ENCODE results near the gene UBL7. TPM values are rescaled to one million over a fixed set of nuclear protein-coding genes. Genes with fewer than 3 reads are reported as not detected.

UBL7 gene
- total RNA-seq, 1 donor from 2014 or later = 22.1 TPM

DNA sequence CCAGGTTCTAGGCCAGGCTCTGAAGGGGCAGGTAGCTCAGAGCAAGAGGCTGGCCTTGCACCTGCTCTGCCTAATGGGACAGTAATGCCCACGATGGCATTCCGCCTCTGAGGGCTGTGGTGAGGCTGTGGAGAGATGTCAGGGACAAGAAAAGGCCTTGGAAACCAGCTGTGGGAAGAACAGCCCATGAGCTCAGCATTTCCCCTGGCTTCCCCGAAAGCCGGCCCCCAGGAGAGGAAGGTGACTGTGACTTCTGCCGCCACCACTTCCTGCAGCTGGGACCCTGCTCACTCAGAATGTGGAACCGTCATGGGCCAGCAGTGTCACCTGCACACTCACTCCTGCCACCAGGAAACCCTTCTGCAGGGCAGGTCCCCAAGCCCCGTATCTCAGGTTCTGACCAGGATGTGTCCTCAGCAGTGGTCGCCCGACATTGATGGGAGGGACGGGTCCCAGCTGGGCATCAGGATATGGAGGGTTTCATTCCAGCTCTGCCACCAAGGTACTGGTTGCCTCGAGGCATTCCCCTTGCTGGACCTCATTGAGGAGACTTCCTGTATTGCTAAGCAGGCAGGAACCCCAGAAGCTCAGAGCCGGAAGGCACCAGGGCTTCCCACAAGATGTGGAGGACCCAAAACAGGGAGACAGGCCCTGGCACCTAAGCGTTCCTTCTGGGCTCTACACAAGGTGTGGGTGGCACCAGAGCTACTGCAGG lies 57.9 kb downstream of the UBL7 start:
- Histone ChIP-seq H3K4me3 (ENCODE audit: low read depth, low read length) (no peak overlapping the region), H3K36me3 (ENCODE audit: control insufficient read depth, insufficient read depth, low read length) (no peaks in the 10 kb centered on the region), H3K27me3 (ENCODE audit: control insufficient read depth, insufficient read depth, low read length) (no peaks in the 10 kb centered on the region)
- no peak for FAIRE-seq
- TF ChIP-seq, protein P1, sequence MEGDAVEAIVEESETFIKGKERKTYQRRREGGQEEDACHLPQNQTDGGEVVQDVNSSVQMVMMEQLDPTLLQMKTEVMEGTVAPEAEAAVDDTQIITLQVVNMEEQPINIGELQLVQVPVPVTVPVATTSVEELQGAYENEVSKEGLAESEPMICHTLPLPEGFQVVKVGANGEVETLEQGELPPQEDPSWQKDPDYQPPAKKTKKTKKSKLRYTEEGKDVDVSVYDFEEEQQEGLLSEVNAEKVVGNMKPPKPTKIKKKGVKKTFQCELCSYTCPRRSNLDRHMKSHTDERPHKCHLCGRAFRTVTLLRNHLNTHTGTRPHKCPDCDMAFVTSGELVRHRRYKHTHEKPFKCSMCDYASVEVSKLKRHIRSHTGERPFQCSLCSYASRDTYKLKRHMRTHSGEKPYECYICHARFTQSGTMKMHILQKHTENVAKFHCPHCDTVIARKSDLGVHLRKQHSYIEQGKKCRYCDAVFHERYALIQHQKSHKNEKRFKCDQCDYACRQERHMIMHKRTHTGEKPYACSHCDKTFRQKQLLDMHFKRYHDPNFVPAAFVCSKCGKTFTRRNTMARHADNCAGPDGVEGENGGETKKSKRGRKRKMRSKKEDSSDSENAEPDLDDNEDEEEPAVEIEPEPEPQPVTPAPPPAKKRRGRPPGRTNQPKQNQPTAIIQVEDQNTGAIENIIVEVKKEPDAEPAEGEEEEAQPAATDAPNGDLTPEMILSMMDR (IDR thresholded peaks at IDR 0.05; ENCODE audit: insufficient read depth, low read length, severe bottlenecking) = no peak
- no peak for DNase-seq (ENCODE audit: low read depth)

DNA sequence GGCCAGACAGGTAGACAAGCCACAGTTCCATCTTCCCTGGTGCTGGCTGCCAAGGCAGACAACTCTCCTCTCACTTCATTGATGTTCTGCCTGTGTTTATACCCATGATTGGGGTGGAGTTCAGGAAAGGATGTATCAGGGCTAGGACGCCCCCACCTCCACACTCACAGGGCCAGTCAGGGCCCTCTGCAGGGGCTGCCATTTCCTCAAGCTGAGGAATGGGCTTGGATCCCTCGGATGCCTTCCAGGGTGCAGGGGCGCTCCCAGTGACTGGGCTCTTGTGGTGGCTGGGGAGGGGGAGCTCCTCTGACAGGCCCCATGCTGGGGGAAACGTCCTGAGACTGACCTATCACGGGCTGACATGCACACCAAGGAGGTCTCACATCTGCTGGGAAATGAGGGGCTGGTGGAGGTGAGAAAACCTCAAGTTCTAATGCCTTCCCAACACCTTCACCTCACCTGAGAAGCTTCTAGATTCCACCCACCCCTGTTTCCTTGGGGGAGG lies 58.6 kb downstream of the UBL7 start:
- no peak overlapping the region for H3K4me3 ChIP-seq (ENCODE audit: low read depth, low read length)
- TF ChIP-seq, protein P1 (IDR thresholded peaks at IDR 0.05; ENCODE audit: insufficient read depth, low read length, severe bottlenecking) = no peak
- FAIRE-seq (no peak), DNase-seq (ENCODE audit: low read depth) (no peak)
- no peaks in the 10 kb centered on the region for H3K36me3 ChIP-seq (ENCODE audit: control insufficient read depth, insufficient read depth, low read length)
- H3K27me3 ChIP-seq (ENCODE audit: control insufficient read depth, insufficient read depth, low read length) = no peaks in the 10 kb centered on the region

DNA sequence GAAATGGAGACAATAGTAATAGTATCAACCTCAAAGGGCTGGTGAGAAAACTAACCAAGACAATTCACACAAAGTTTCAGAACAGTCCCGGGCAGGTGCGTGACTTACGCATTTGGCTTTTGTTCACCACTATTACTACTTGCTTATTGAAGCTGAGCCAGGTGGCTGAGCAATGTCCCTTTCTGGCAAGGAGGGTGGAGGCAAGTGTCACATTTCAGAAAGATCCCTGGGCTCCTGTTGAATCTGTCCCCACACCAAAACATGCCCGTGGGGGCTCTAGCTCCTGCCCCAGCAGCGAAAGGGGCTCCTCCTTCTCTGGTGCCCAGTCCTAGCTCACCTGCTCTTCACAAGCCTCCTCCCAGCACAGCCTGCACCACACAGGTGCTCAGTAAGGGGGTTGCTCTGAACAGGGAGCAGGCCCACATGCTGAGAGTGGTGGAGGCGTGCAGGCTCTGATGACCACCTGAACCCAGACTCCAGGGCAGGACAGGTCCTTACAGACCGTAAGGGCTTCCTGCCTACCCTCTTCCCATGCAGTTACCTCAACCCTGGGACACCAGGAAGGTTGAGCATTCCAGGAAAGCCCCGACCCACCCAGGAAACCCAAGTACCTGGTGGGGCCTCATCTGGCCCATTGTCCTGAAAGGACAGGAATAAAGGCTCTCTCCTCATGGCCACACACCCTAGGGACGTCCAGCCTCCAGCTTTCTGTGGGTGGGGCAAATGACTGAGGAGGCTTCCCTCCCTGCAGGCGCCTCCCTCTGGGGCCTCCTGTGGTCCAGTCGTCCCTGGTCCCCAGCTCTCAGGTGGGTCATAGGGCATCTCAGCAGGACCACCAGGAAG lies 59.8 kb downstream of the UBL7 start:
- no peaks in the 10 kb centered on the region for H3K36me3 ChIP-seq (ENCODE audit: control insufficient read depth, insufficient read depth, low read length)
- DNase-seq (ENCODE audit: low read depth) (peak; percentile 74), FAIRE-seq (no peak)
- H3K27me3 ChIP-seq (ENCODE audit: control insufficient read depth, insufficient read depth, low read length) = no peaks in the 10 kb centered on the region
- TF ChIP-seq, protein P1 (IDR thresholded peaks at IDR 0.05; ENCODE audit: insufficient read depth, low read length, severe bottlenecking) = no peak
- H3K4me3 ChIP-seq (ENCODE audit: low read depth, low read length) = no peak overlapping the region

DNA sequence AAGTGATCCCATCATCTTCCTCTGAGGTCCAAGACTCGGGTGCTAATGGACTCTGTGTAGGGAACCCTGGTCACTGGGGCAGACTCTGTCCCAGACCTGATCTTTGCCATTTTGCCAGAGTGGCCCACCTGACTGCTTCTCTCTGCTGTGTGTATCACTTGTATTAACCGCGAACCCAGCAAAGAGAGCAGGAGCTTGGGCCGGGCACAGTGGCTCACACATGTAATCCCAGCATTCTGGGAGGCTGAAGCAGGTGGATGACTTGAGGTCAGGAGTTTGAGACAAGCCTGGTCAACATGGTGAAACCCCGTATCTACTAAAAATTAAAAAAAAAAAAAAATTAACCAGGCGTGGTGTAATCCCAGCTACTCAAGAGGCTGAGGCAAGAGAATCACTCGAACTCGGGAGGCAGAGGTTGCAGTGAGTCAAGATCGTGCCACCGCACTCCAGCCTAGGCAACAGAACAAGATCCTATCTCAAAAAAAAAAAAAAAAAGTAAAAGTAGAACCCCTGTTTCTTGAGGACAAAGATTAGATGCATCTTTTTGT lies 60.6 kb downstream of the UBL7 start:
- TF ChIP-seq, protein P1 (IDR thresholded peaks at IDR 0.05; ENCODE audit: insufficient read depth, low read length, severe bottlenecking) = no peak
- Histone ChIP-seq H3K27me3 (ENCODE audit: control insufficient read depth, insufficient read depth, low read length) (no peaks in the 10 kb centered on the region), H3K36me3 (ENCODE audit: control insufficient read depth, insufficient read depth, low read length) (no peaks in the 10 kb centered on the region), H3K4me3 (ENCODE audit: low read depth, low read length) (no peak overlapping the region)
- no peak for FAIRE-seq
- peak; percentile 59 for DNase-seq (ENCODE audit: low read depth)

DNA sequence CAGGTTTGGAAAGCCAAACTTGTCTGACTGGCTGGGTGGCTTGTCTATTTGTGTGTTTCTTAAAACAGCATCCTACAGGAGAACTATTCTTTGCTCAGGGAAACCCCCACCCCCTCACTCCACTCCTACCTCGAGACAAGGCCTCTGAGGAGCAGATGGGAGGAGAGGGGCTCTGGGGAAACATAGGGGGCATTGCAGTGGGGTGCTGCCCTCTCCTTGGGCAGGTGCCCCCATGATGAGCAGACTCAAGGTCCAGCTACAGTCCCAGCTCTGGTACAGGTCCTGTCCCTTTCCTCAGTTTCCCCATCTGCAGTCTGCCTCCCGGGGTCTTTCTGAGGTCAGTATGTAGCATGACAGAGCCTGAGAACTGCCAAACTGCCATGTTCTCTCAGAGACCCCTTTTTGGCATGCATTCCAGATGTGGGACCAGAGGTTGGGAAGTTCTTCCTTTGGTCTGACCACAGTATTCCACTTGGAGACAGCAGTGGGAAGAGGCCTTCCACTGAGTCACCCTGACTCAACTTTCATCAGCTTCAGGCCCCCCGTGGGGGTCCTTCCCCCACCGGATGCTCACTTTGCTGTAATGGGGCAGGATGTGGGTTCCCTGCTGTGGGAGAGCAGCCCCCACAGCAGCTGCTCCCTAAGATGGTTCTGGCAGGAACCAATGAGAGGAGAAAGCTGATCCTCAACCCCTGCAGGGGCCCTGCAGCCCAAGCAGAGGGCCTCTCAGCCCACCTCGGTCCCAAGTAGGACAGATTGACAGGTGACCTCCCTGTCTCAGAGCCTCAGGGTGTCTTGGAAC lies 61.2 kb downstream of the UBL7 start:
- DNase-seq (ENCODE audit: low read depth) = peak; percentile 60
- Histone ChIP-seq H3K36me3 (ENCODE audit: control insufficient read depth, insufficient read depth, low read length) (no peaks in the 10 kb centered on the region), H3K27me3 (ENCODE audit: control insufficient read depth, insufficient read depth, low read length) (no peaks in the 10 kb centered on the region), H3K4me3 (ENCODE audit: low read depth, low read length) (no peak overlapping the region)
- FAIRE-seq = no peak
- TF ChIP-seq, protein P1 (IDR thresholded peaks at IDR 0.05; ENCODE audit: insufficient read depth, low read length, severe bottlenecking) = no peak
